NB4 (cell line): ENCODE results near the gene CERKL.

Source experiments
- POLR2A ChIP-seq: IDR thresholded peaks from 2 replicates; pipeline ENCODE4 v1.6.1; 2011; ENCODE audit warnings: mild to moderate bottlenecking; ENCODE audit not compliant: insufficient read length; ENCODE audit errors: extremely low read depth
- TF ChIP-seq, protein P1 (sequence below): IDR thresholded peaks from one replicate; pipeline ENCODE4 v1.5.1; 2012; ENCODE audit warnings: low read depth, low read length

GRCh38 chr2:181528441-181528840 is 128.5 kb downstream of the CERKL start:
- TF ChIP-seq, protein P1, sequence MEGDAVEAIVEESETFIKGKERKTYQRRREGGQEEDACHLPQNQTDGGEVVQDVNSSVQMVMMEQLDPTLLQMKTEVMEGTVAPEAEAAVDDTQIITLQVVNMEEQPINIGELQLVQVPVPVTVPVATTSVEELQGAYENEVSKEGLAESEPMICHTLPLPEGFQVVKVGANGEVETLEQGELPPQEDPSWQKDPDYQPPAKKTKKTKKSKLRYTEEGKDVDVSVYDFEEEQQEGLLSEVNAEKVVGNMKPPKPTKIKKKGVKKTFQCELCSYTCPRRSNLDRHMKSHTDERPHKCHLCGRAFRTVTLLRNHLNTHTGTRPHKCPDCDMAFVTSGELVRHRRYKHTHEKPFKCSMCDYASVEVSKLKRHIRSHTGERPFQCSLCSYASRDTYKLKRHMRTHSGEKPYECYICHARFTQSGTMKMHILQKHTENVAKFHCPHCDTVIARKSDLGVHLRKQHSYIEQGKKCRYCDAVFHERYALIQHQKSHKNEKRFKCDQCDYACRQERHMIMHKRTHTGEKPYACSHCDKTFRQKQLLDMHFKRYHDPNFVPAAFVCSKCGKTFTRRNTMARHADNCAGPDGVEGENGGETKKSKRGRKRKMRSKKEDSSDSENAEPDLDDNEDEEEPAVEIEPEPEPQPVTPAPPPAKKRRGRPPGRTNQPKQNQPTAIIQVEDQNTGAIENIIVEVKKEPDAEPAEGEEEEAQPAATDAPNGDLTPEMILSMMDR, result no peak
- TF ChIP-seq POLR2A, result no peak
